ENCODE data around the gene GRIA1.

The GRIA1 gene

DNA sequence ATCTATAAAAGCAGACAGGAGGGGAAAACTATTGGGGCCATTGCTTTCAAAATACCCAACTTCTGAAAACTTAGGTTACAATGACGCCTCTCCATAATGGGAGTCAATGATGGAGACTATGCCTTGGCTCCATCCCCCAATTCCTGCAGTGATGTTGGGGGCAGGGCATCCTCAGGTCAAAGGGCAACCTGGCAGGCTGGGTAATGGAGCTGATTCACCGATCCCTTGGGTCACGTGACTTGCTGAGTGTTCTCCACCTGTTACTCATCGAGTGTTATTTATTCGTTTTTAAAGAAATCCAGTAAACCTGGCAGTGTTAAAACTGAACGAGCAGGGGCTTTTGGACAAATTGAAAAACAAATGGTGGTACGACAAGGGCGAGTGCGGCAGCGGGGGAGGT, 303.9 kb downstream of the GRIA1 start:
- TF ChIP-seq POLR2AphosphoS5 (IDR thresholded peaks at IDR 0.05; ENCODE audit: low read depth, low read length) (no peak), TAF1 (IDR thresholded peaks at IDR 0.05; ENCODE audit: borderline replicate concordance, insufficient read depth, low read length) (no peak), SIN3A (IDR thresholded peaks at IDR 0.05; ENCODE audit: borderline replicate concordance, insufficient read depth, low read length) (no peak), FOXP2 (optimal IDR thresholded peaks at IDR 0.05; ENCODE audit: borderline replicate concordance, extremely low read depth, extremely low read length, insufficient read depth) (no peak)
- TF ChIP-seq, protein P1, sequence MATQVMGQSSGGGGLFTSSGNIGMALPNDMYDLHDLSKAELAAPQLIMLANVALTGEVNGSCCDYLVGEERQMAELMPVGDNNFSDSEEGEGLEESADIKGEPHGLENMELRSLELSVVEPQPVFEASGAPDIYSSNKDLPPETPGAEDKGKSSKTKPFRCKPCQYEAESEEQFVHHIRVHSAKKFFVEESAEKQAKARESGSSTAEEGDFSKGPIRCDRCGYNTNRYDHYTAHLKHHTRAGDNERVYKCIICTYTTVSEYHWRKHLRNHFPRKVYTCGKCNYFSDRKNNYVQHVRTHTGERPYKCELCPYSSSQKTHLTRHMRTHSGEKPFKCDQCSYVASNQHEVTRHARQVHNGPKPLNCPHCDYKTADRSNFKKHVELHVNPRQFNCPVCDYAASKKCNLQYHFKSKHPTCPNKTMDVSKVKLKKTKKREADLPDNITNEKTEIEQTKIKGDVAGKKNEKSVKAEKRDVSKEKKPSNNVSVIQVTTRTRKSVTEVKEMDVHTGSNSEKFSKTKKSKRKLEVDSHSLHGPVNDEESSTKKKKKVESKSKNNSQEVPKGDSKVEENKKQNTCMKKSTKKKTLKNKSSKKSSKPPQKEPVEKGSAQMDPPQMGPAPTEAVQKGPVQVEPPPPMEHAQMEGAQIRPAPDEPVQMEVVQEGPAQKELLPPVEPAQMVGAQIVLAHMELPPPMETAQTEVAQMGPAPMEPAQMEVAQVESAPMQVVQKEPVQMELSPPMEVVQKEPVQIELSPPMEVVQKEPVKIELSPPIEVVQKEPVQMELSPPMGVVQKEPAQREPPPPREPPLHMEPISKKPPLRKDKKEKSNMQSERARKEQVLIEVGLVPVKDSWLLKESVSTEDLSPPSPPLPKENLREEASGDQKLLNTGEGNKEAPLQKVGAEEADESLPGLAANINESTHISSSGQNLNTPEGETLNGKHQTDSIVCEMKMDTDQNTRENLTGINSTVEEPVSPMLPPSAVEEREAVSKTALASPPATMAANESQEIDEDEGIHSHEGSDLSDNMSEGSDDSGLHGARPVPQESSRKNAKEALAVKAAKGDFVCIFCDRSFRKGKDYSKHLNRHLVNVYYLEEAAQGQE (IDR thresholded peaks at IDR 0.05; ENCODE audit: insufficient read depth in 1 of 2, low read depth in 2 of 2, low read length in 2 of 2), result no peak

- no peak for TF ChIP-seq FOXP2 (optimal IDR thresholded peaks at IDR 0.05; ENCODE audit: borderline replicate concordance, extremely low read depth, extremely low read length, insufficient read depth)
- no peak for TF ChIP-seq TAF1 (IDR thresholded peaks at IDR 0.05; ENCODE audit: borderline replicate concordance, insufficient read depth, low read length)
- TF ChIP-seq, protein P1 (IDR thresholded peaks at IDR 0.05; ENCODE audit: insufficient read depth in 1 of 2, low read depth in 2 of 2, low read length in 2 of 2), result no peak
- no peak for TF ChIP-seq SIN3A (IDR thresholded peaks at IDR 0.05; ENCODE audit: borderline replicate concordance, insufficient read depth, low read length)
- TF ChIP-seq POLR2AphosphoS5 (IDR thresholded peaks at IDR 0.05; ENCODE audit: low read depth, low read length), result no peak
These were observed 306.1 kb downstream of the GRIA1 start for GRCh38 chr5:153796527-153796926.

- TF ChIP-seq SIN3A (IDR thresholded peaks at IDR 0.05; ENCODE audit: borderline replicate concordance, insufficient read depth, low read length) (no peak), FOXP2 (optimal IDR thresholded peaks at IDR 0.05; ENCODE audit: borderline replicate concordance, extremely low read depth, extremely low read length, insufficient read depth) (no peak), TAF1 (IDR thresholded peaks at IDR 0.05; ENCODE audit: borderline replicate concordance, insufficient read depth, low read length) (no peak), POLR2AphosphoS5 (IDR thresholded peaks at IDR 0.05; ENCODE audit: low read depth, low read length) (no peak)
- TF ChIP-seq, protein P1 (IDR thresholded peaks at IDR 0.05; ENCODE audit: insufficient read depth in 1 of 2, low read depth in 2 of 2, low read length in 2 of 2), result no peak
These were observed 307.0 kb downstream of the GRIA1 start for GRCh38 chr5:153797484-153797883.

DNA sequence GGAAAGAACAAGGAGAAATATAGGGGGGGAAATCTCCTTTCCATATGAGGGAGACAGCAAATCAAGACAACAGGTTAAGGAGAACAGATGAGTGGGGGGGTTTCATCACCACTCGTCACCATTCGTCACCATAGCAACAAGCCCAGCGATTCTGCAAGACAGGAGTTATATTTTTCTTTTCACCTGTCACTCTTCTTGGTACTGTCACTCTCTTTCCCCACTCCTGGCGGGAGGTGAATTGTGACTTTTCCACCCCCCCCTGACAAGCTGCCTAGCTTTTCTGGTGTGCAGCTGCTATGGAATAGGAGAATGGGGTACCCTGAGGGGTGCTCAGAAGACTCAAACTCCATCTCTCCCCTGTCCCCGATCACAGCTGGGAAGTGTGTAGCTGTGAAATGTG, 308.4 kb downstream of the GRIA1 start:
- TF ChIP-seq SIN3A (IDR thresholded peaks at IDR 0.05; ENCODE audit: borderline replicate concordance, insufficient read depth, low read length), result no peak
- no peak for TF ChIP-seq POLR2AphosphoS5 (IDR thresholded peaks at IDR 0.05; ENCODE audit: low read depth, low read length)
- TF ChIP-seq FOXP2 (optimal IDR thresholded peaks at IDR 0.05; ENCODE audit: borderline replicate concordance, extremely low read depth, extremely low read length, insufficient read depth), result no peak
- TF ChIP-seq TAF1 (IDR thresholded peaks at IDR 0.05; ENCODE audit: borderline replicate concordance, insufficient read depth, low read length), result no peak
- TF ChIP-seq, protein P1 (IDR thresholded peaks at IDR 0.05; ENCODE audit: insufficient read depth in 1 of 2, low read depth in 2 of 2, low read length in 2 of 2), result no peak

- TF ChIP-seq TAF1 (IDR thresholded peaks at IDR 0.05; ENCODE audit: borderline replicate concordance, insufficient read depth, low read length) (no peak), SIN3A (IDR thresholded peaks at IDR 0.05; ENCODE audit: borderline replicate concordance, insufficient read depth, low read length) (no peak), POLR2AphosphoS5 (IDR thresholded peaks at IDR 0.05; ENCODE audit: low read depth, low read length) (no peak), FOXP2 (optimal IDR thresholded peaks at IDR 0.05; ENCODE audit: borderline replicate concordance, extremely low read depth, extremely low read length, insufficient read depth) (no peak)
- TF ChIP-seq, protein P1 (IDR thresholded peaks at IDR 0.05; ENCODE audit: insufficient read depth in 1 of 2, low read depth in 2 of 2, low read length in 2 of 2), result no peak
These were observed 309.0 kb downstream of the GRIA1 start for GRCh38 chr5:153799466-153799865.

All from PFSK-1 (cell line).